Neural cell (in vitro differentiated cells): ENCODE measurements around the gene CNOT9. TPM values are rescaled to one million over a fixed set of nuclear protein-coding genes. Genes with fewer than 3 reads are reported as not detected.

Experiments used
- H2AFZ ChIP-seq: fragments of 200-600, 300-800 bp; sonication (generic), shearing (Covaris generic); 2 replicates; pipeline ENCODE4 v1.6.0; 2014; ENCODE audit warnings: low read depth, mild to moderate bottlenecking, antibody characterized with exemption, low read length, moderate library complexity
- H3F3A ChIP-seq: fragments of 200-600 bp; shearing (Covaris generic); 2 replicates; pipeline ENCODE4 v1.6.1; 2016; ENCODE audit warnings: mild to moderate bottlenecking, moderate library complexity, mixed read lengths, antibody characterized with exemption, low read length; ENCODE audit not compliant: insufficient read depth, poor library complexity, severe bottlenecking
- H3K27ac ChIP-seq: fragments of 200-600, 300-800 bp; sonication (generic), shearing (Covaris generic); 2 replicates; pipeline ENCODE4 v1.5.1; 2014; ENCODE audit warnings: mild to moderate bottlenecking, low read length, moderate library complexity
- H3K27me3 ChIP-seq: fragments of 300-800, 200-600 bp; sonication (generic), shearing (Covaris generic); 2 replicates; pipeline ENCODE4 v1.6.0; 2014; ENCODE audit warnings: mild to moderate bottlenecking, low read depth, low read length, moderate library complexity; ENCODE audit not compliant: insufficient read depth
- H3K36me3 ChIP-seq: fragments of 300-800, 200-600 bp; sonication (generic), shearing (Covaris generic); 2 replicates; pipeline ENCODE4 v1.5.1; 2014; ENCODE audit warnings: mild to moderate bottlenecking, antibody characterized with exemption, low read length, moderate library complexity; ENCODE audit not compliant: insufficient read depth
- H3K4me2 ChIP-seq: fragments of 300-800, 200-600 bp; sonication (generic), shearing (Covaris generic); 2 replicates; pipeline ENCODE4 v1.6.0; 2014; ENCODE audit warnings: mild to moderate bottlenecking, low read length
- H3K4me3 ChIP-seq: fragments of 300-800, 200-600 bp; sonication (generic), shearing (Covaris generic); 2 replicates; pipeline ENCODE4 v1.5.1; 2014; ENCODE audit warnings: mild to moderate bottlenecking, low read length, moderate library complexity
- H3K79me2 ChIP-seq: fragments of 200-600 bp; shearing (Covaris generic); replicated peaks from 2 replicates; pipeline ENCODE4 v1.6.0; 2014; ENCODE audit warnings: mild to moderate bottlenecking, low read length, moderate library complexity; ENCODE audit not compliant: insufficient read depth
- H3K9ac ChIP-seq: fragments of 300-800, 200-600 bp; sonication (generic), shearing (Covaris generic); 2 replicates; pipeline ENCODE4 v1.6.1; 2016; ENCODE audit warnings: mild to moderate bottlenecking, low read length, mixed read lengths
- H3K9me2 ChIP-seq: fragments of 200-600 bp; shearing (Covaris generic); 2 replicates; pipeline ENCODE4 v1.6.1; 2016; ENCODE audit warnings: mild to moderate bottlenecking, low read length, mixed read lengths; ENCODE audit not compliant: insufficient read depth
- H3K9me3 ChIP-seq: fragments of 200-600, 300-800 bp; sonication (generic), shearing (Covaris generic); 2 replicates; pipeline ENCODE4 v1.6.1; 2016; ENCODE audit warnings: mild to moderate bottlenecking, mixed run types, low read length, moderate library complexity, mixed read lengths
- H4K20me1 ChIP-seq: fragments of 200-600 bp; shearing (Covaris generic); 2 replicates; pipeline ENCODE4 v1.6.1; 2016; ENCODE audit warnings: mild to moderate bottlenecking, mixed run types; ENCODE audit not compliant: insufficient read depth
- EP300 ChIP-seq: fragments of 450-650 bp; conservative IDR thresholded peaks from 2 replicates; pipeline ENCODE4 v1.6.1; 2014; ENCODE audit warnings: antibody characterized with exemption, mild to moderate bottlenecking, moderate library complexity; ENCODE audit not compliant: poor library complexity, severe bottlenecking
- EZH2 ChIP-seq: fragments of 200-600, 300-800 bp; shearing (Covaris generic), sonication (generic); IDR thresholded peaks from 2 replicates; pipeline ENCODE4 v1.6.1; 2014; ENCODE audit warnings: antibody characterized with exemption, low read length, borderline replicate concordance, mild to moderate bottlenecking; ENCODE audit not compliant: insufficient read depth, poor library complexity, severe bottlenecking
- MXI1 ChIP-seq: fragments of 450-650 bp; conservative IDR thresholded peaks from 2 replicates; pipeline ENCODE4 v1.6.1; 2014; ENCODE audit warnings: antibody characterized with exemption, mild to moderate bottlenecking; ENCODE audit not compliant: poor library complexity, severe bottlenecking
- POLR2AphosphoS5 ChIP-seq: IDR thresholded peaks from 2 replicates; pipeline ENCODE4 v1.6.1; 2012
- RAD21 ChIP-seq: fragments of 450-650 bp; conservative IDR thresholded peaks from 2 replicates; pipeline ENCODE4 v1.6.1; 2014; ENCODE audit warnings: antibody characterized with exemption, mild to moderate bottlenecking, moderate library complexity
- SMC3 ChIP-seq: fragments of 450-650 bp; conservative IDR thresholded peaks from 2 replicates; pipeline ENCODE4 v1.6.1; 2014; ENCODE audit warnings: antibody characterized with exemption, mild to moderate bottlenecking, moderate library complexity; ENCODE audit not compliant: poor library complexity
- TAF1 ChIP-seq: IDR thresholded peaks from 2 replicates; pipeline ENCODE4 v1.6.1; 2012; ENCODE audit warnings: low read depth
- polyA plus RNA-seq: library from polyadenylated mRNA; depleted of rRNA; stranded (reverse); fragments of >200 nt; gene quantifications from 2 replicates; pipeline ENCODE4 v1.2.3, GENCODE V29; 2014
- TF ChIP-seq, protein P1 (sequence below): fragments of 450-650 bp; IDR thresholded peaks from 2 replicates; pipeline ENCODE4 v1.5.1; 2014; ENCODE audit warnings: antibody characterized with exemption, mild to moderate bottlenecking, moderate library complexity; ENCODE audit not compliant: poor library complexity, severe bottlenecking
- TF ChIP-seq, protein P2 (sequence below): IDR thresholded peaks from 2 replicates; pipeline ENCODE4 v1.6.1; 2012; ENCODE audit warnings: borderline replicate concordance

The CNOT9 gene
- polyA plus RNA-seq, 1 donor from 2014 or later = 72.1 TPM

DNA sequence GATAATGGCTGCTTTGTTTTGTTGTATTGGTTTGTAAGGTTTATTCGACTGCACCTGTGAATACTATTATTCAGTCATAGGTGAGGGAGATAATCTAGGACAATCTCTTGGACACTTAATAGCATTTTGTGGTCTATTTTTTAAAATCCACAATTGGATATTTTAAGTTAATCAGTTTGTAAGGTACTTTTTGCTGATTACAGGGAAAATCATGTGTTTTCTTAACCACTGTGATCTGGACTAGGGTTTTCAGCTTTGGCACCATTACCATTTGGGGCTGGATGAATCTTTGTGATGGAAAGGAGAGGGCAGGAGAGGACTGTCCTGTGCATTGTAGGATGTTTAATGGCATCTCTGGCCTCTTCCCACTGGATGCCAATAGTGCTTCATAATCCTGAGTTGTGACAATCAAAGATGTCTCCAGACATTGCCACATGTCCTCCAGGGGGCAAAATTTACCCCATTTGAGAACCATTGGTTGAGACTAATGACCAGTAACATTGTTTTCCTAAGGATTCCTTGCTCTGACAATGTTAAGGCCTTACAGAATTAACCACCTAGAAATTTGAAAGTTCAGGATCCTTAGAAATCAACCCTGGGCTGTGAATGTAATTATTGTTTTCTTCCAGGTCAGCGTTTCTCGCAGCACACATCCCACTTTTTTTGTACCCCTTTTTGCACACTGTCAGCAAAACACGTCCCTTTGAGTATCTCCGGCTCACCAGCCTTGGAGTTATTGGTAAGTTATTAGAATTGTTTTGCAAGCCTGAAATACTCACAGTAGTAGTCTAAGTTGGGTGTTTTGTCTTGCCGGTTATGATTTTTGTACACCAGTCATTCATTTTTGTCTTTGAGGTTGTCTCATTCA lies 15.6 kb downstream of the CNOT9 start:
- H3K9ac ChIP-seq = no peak overlapping the region
- no peaks in the 10 kb centered on the region for H3K27me3 ChIP-seq
- no peak for TF ChIP-seq POLR2AphosphoS5
- peaks cover 3% of the 10 kb centered on the region for H3K36me3 ChIP-seq
- no peak overlapping the region for H3K27ac ChIP-seq
- H4K20me1 ChIP-seq = no peaks in the 10 kb centered on the region
- H3K4me2 ChIP-seq = no peak overlapping the region
- H3K9me2 ChIP-seq = no peaks in the 10 kb centered on the region
- H3K4me3 ChIP-seq = no peak overlapping the region
- H3K79me2 ChIP-seq = peaks cover 7% of the 10 kb centered on the region
- H3K9me3 ChIP-seq = no peaks in the 10 kb centered on the region
- no peaks in the 10 kb centered on the region for H3F3A ChIP-seq
- H2AFZ ChIP-seq = no peak overlapping the region

DNA sequence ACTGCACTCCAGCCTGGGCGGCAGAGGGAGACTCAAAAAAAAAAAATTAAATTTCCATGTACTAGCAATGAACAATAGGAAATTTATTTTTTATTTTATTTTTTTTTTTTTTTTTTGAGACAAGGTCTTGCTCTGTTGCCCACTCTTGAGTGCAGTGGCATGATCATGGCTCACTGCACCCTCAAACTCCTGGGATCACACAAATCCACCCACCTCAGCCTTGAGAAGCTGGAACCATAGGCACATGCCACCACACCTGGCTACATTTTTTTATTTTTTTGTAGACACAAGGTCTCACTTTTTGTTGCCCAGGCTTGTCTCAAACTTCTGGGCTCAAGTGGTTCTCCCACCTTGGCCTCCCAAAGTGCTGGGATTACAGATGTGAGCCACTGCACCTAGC lies 16.9 kb downstream of the CNOT9 start:
- Histone ChIP-seq H3K4me2 (no peak overlapping the region), H3K9me2 (no peaks in the 10 kb centered on the region), H3K9ac (no peak overlapping the region), H3K79me2 (peaks cover 6% of the 10 kb centered on the region), H3K4me3 (no peak overlapping the region), H3K27ac (no peak overlapping the region), H3K36me3 (peaks cover 7% of the 10 kb centered on the region), H3F3A (no peaks in the 10 kb centered on the region), H4K20me1 (no peaks in the 10 kb centered on the region), H2AFZ (no peak overlapping the region), H3K9me3 (no peaks in the 10 kb centered on the region), H3K27me3 (no peaks in the 10 kb centered on the region)
- no peak for TF ChIP-seq EZH2
- no peak for TF ChIP-seq SMC3
- TF ChIP-seq, protein P1, sequence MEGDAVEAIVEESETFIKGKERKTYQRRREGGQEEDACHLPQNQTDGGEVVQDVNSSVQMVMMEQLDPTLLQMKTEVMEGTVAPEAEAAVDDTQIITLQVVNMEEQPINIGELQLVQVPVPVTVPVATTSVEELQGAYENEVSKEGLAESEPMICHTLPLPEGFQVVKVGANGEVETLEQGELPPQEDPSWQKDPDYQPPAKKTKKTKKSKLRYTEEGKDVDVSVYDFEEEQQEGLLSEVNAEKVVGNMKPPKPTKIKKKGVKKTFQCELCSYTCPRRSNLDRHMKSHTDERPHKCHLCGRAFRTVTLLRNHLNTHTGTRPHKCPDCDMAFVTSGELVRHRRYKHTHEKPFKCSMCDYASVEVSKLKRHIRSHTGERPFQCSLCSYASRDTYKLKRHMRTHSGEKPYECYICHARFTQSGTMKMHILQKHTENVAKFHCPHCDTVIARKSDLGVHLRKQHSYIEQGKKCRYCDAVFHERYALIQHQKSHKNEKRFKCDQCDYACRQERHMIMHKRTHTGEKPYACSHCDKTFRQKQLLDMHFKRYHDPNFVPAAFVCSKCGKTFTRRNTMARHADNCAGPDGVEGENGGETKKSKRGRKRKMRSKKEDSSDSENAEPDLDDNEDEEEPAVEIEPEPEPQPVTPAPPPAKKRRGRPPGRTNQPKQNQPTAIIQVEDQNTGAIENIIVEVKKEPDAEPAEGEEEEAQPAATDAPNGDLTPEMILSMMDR = no peak
- TF ChIP-seq, protein P2, sequence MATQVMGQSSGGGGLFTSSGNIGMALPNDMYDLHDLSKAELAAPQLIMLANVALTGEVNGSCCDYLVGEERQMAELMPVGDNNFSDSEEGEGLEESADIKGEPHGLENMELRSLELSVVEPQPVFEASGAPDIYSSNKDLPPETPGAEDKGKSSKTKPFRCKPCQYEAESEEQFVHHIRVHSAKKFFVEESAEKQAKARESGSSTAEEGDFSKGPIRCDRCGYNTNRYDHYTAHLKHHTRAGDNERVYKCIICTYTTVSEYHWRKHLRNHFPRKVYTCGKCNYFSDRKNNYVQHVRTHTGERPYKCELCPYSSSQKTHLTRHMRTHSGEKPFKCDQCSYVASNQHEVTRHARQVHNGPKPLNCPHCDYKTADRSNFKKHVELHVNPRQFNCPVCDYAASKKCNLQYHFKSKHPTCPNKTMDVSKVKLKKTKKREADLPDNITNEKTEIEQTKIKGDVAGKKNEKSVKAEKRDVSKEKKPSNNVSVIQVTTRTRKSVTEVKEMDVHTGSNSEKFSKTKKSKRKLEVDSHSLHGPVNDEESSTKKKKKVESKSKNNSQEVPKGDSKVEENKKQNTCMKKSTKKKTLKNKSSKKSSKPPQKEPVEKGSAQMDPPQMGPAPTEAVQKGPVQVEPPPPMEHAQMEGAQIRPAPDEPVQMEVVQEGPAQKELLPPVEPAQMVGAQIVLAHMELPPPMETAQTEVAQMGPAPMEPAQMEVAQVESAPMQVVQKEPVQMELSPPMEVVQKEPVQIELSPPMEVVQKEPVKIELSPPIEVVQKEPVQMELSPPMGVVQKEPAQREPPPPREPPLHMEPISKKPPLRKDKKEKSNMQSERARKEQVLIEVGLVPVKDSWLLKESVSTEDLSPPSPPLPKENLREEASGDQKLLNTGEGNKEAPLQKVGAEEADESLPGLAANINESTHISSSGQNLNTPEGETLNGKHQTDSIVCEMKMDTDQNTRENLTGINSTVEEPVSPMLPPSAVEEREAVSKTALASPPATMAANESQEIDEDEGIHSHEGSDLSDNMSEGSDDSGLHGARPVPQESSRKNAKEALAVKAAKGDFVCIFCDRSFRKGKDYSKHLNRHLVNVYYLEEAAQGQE = no peak
- no peak for TF ChIP-seq POLR2AphosphoS5
- no peak for TF ChIP-seq EP300
- TF ChIP-seq TAF1 = no peak
- TF ChIP-seq MXI1 = no peak
- no peak for TF ChIP-seq RAD21
